ENCODE data around the gene BLOC1S4. TPM values are rescaled to one million over a fixed set of nuclear protein-coding genes. Genes with fewer than 3 reads are reported as not detected.

The BLOC1S4 gene
- total and polyA plus RNA-seq, 2 donors (not counting 1 experiment from before 2014, with no cell fraction given), result 26.3 to 35.5 TPM

GRCh38 chr4:6676722-6677558, 39.0 kb upstream of the BLOC1S4 start:
- no peak for DNase-seq
- Mint-ChIP-seq H3K4me1 (peaks cover 43% of the 10 kb centered on the region), H3K9me3 (ENCODE audit: insufficient read depth) (no peaks in the 10 kb centered on the region), H3K27ac (no peak overlapping the region), H3K4me3 (peak overlapping the region; percentile 31), H3K27me3 (no peaks in the 10 kb centered on the region)
- Histone ChIP-seq H3K79me2 (ENCODE audit: control insufficient read depth, insufficient read depth, low read length) (peaks cover 41% of the 10 kb centered on the region), H3K4me3 (ENCODE audit: control extremely low read depth in 1 of 5, extremely low read depth in 1 of 5, insufficient read depth in 1 of 5, low read depth in 2 of 5, low read length in 4 of 5) (no peak overlapping the region), H3K9ac (ENCODE audit: low read length) (no peak overlapping the region), H3K4me2 (replicated peaks; ENCODE audit: low read depth, low read length, poor library complexity, severe bottlenecking) (peak overlapping the region; percentile 84), H2AFZ (ENCODE audit: insufficient read depth, low read depth, low read length, poor library complexity, severe bottlenecking) (no peak overlapping the region), H3K27ac (ENCODE audit: low read length in 2 of 2) (no peak overlapping the region), H3K27me3 (replicated peaks in 1 of 4; ENCODE audit: control extremely low read depth in 1 of 4, control insufficient read depth in 3 of 4, insufficient read depth in 4 of 4, low read length in 3 of 4) (no peaks in the 10 kb centered on the region), H3K4me1 (ENCODE audit: control insufficient read depth in 2 of 2, insufficient read depth in 2 of 2, low read length in 2 of 2) (peaks cover 27 to 35% of the 10 kb centered on the region in 2 donors), H3K36me3 (replicated peaks in 1 of 2; ENCODE audit: control extremely low read depth in 1 of 2, control insufficient read depth in 1 of 2, extremely low read depth in 1 of 2, insufficient read depth in 2 of 2, low read length in 1 of 2) (peaks cover 0 to 19% of the 10 kb centered on the region in 2 experiments), H3K9me3 (ENCODE audit: control extremely low read depth in 1 of 3, control insufficient read depth in 2 of 3, insufficient read depth in 1 of 3, low read length in 2 of 3) (peaks cover 0 to 13% (median 2%) of the 10 kb centered on the region in 3 donors), H4K20me1 (ENCODE audit: control insufficient read depth, insufficient read depth, low read length, poor library complexity, severe bottlenecking) (peaks cover 25% of the 10 kb centered on the region)
- 91% methylated on average over 18 of the region's 21 CpGs for WGBS (ENCODE audit: insufficient coverage)
- ChIA-PET CTCF (no interaction called here), POLR2A (no interaction called here)
- no peak for TF ChIP-seq CTCF (IDR thresholded peaks at IDR 0.05)
- no peak for TF ChIP-seq EZH2 (IDR thresholded peaks at IDR 0.05; ENCODE audit: borderline replicate concordance, insufficient read depth, low read depth, low read length, poor library complexity, severe bottlenecking)
- no peak for ATAC-seq (ENCODE audit: low read depth)
- intact Hi-C loops (cut with micrococcal nuclease), result no loop called here
